ENCODE measurements around the gene R3HDM2.

Gene R3HDM2

GRCh38 chr12:57213058-57213715, 217.7 kb downstream of the R3HDM2 start:
- H3K36me3 ChIP-seq: peaks cover 0 to 53% (median 0%) of the 10 kb centered on the region in 11 experiments; a peak in 10 of 22 replicates
- H4K20me1 ChIP-seq: peaks cover 33 to 97% (median 49%) of the 10 kb centered on the region in 11 experiments
- TF ChIP-seq Cebpa-rat (IDR thresholded peaks at IDR 0.05): no peak
- H3K4me3 ChIP-seq: no peak overlapping the region
- H3K27ac ChIP-seq: no peak overlapping the region
- H3K9me3 ChIP-seq (replicated peaks in 1 of 11): no peaks in the 10 kb centered on the region
- H3K4me1 ChIP-seq: peaks cover 47 to 94% (median 86%) of the 10 kb centered on the region in 10 experiments
- peak overlapping the region; percentile 24 to 89 (median 71) for H3K4me2 ChIP-seq
- H3K27me3 ChIP-seq: peaks cover 46 to 49% (median 48%) of the 10 kb centered on the region in 11 experiments
- H3K9ac ChIP-seq: peak overlapping the region in 4 of 11 experiments; percentile 2 to 40 (median 27); a peak in 1 of 22 replicates

- Histone ChIP-seq H3K4me2 (peak overlapping the region; percentile 24 to 89 (median 71); a peak in 21 of 22 replicates), H4K20me1 (peaks cover 28 to 97% (median 46%) of the 10 kb centered on the region in 11 experiments), H3K27me3 (peaks cover 41 to 44% (median 43%) of the 10 kb centered on the region in 11 experiments), H3K4me1 (peaks cover 47 to 96% (median 87%) of the 10 kb centered on the region in 10 experiments), H3K36me3 (peaks cover 0 to 58% (median 0%) of the 10 kb centered on the region in 11 experiments; a peak in 10 of 22 replicates), H3K4me3 (no peak overlapping the region), H3K9ac (peak overlapping the region in 4 of 11 experiments; percentile 2 to 40 (median 27); a peak in 1 of 22 replicates), H3K27ac (no peak overlapping the region), H3K9me3 (replicated peaks in 1 of 11) (no peaks in the 10 kb centered on the region)
- no peak for TF ChIP-seq Cebpa-rat (IDR thresholded peaks at IDR 0.05)
These were observed 218.2 kb downstream of the R3HDM2 start for GRCh38 chr12:57212701-57213057.

GRCh38 chr12:57211791-57212700, 218.8 kb downstream of the R3HDM2 start:
- Histone ChIP-seq H3K4me2 (peak overlapping the region in 10 of 11 experiments; percentile 24 to 89 (median 74); a peak in 18 of 22 replicates), H3K4me1 (peaks cover 44 to 89% (median 81%) of the 10 kb centered on the region in 10 experiments), H3K4me3 (no peak overlapping the region), H3K27me3 (peaks cover 35 to 38% (median 37%) of the 10 kb centered on the region in 11 experiments), H3K27ac (no peak overlapping the region), H3K9me3 (replicated peaks in 1 of 11) (no peaks in the 10 kb centered on the region), H4K20me1 (peaks cover 22 to 97% (median 39%) of the 10 kb centered on the region in 11 experiments), H3K36me3 (peaks cover 0 to 63% (median 0%) of the 10 kb centered on the region in 11 experiments; a peak in 10 of 22 replicates), H3K9ac (peak overlapping the region in 1 of 11 experiments; percentile 4; a peak in 1 of 22 replicates)
- TF ChIP-seq Cebpa-rat (IDR thresholded peaks at IDR 0.05): no peak

GRCh38 chr12:57210926-57211692, 219.7 kb downstream of the R3HDM2 start:
- Histone ChIP-seq H3K4me1 (peaks cover 37 to 82% (median 75%) of the 10 kb centered on the region in 10 experiments), H4K20me1 (peaks cover 17 to 99% (median 33%) of the 10 kb centered on the region in 11 experiments; a peak in 20 of 22 replicates), H3K27me3 (peaks cover 25 to 28% (median 27%) of the 10 kb centered on the region in 11 experiments), H3K4me3 (no peak overlapping the region), H3K9me3 (replicated peaks in 1 of 11) (no peaks in the 10 kb centered on the region), H3K9ac (peak overlapping the region in 2 of 11 experiments; percentile 2 to 33; a peak in 3 of 22 replicates), H3K27ac (no peak overlapping the region), H3K36me3 (peaks cover 0 to 71% (median 0%) of the 10 kb centered on the region in 11 experiments; a peak in 12 of 22 replicates), H3K4me2 (peak overlapping the region in 9 of 11 experiments; percentile 39 to 89 (median 75); a peak in 18 of 22 replicates)
- no peak for TF ChIP-seq Cebpa-rat (IDR thresholded peaks at IDR 0.05)

- Histone ChIP-seq H4K20me1 (peaks cover 11 to 99% (median 27%) of the 10 kb centered on the region in 11 experiments; a peak in 20 of 22 replicates), H3K4me2 (peak overlapping the region in 9 of 11 experiments; percentile 39 to 89 (median 75); a peak in 18 of 22 replicates), H3K27me3 (peaks cover 19 to 22% (median 21%) of the 10 kb centered on the region in 11 experiments), H3K9ac (peak overlapping the region in 2 of 11 experiments; percentile 2 to 33; a peak in 3 of 22 replicates), H3K4me3 (no peak overlapping the region), H3K4me1 (peaks cover 30 to 76% (median 68%) of the 10 kb centered on the region in 10 experiments), H3K36me3 (peaks cover 0 to 78% (median 4%) of the 10 kb centered on the region in 11 experiments; a peak in 13 of 22 replicates), H3K9me3 (replicated peaks in 1 of 11) (no peaks in the 10 kb centered on the region), H3K27ac (no peak overlapping the region)
- TF ChIP-seq Cebpa-rat (IDR thresholded peaks at IDR 0.05): no peak
These were observed 220.4 kb downstream of the R3HDM2 start for GRCh38 chr12:57210461-57210860.

GRCh38 chr12:57209916-57210315, 220.9 kb downstream of the R3HDM2 start:
- Histone ChIP-seq H3K36me3 (peaks cover under 1 to 83% (median 9%) of the 10 kb centered on the region in 11 experiments; a peak in 15 of 22 replicates), H3K4me2 (peak overlapping the region in 9 of 11 experiments; percentile 39 to 89 (median 75); a peak in 16 of 22 replicates)

GRCh38 chr12:57208631-57209282, 222.1 kb downstream of the R3HDM2 start:
- H3K27ac ChIP-seq: no peak overlapping the region
- TF ChIP-seq Cebpa-rat (IDR thresholded peaks at IDR 0.05): no peak

More at GRCh38 chr12:57209916-57210315, 220.9 kb downstream of the R3HDM2 start:
- Histone ChIP-seq H3K4me3 (no peak overlapping the region), H3K9me3 (replicated peaks in 1 of 11) (no peaks in the 10 kb centered on the region), H3K27ac (no peak overlapping the region), H3K27me3 (peaks cover 13 to 16% (median 16%) of the 10 kb centered on the region in 11 experiments), H3K9ac (no peak overlapping the region; a peak in 1 of 22 replicates), H4K20me1 (peaks cover 5 to 99% (median 24%) of the 10 kb centered on the region in 11 experiments; a peak in 18 of 22 replicates), H3K4me1 (peaks cover 25 to 70% (median 65%) of the 10 kb centered on the region in 10 experiments)
- TF ChIP-seq Cebpa-rat (IDR thresholded peaks at IDR 0.05): no peak

More at GRCh38 chr12:57208631-57209282, 222.1 kb downstream of the R3HDM2 start:
- H3K9ac ChIP-seq: peak overlapping the region in 2 of 11 experiments; percentile 29 to 39; a peak in 1 of 22 replicates
- H3K27me3 ChIP-seq: peaks cover 2 to 5% (median 4%) of the 10 kb centered on the region in 11 experiments
- H4K20me1 ChIP-seq: peaks cover 0 to 99% (median 15%) of the 10 kb centered on the region in 11 experiments; a peak in 12 of 22 replicates
- peaks cover 14 to 65% (median 54%) of the 10 kb centered on the region in 10 experiments for H3K4me1 ChIP-seq
- peaks cover 5 to 94% (median 21%) of the 10 kb centered on the region in 11 experiments; a peak in 16 of 22 replicates for H3K36me3 ChIP-seq
- no peak overlapping the region for H3K4me3 ChIP-seq
- peak overlapping the region in 5 of 11 experiments; percentile 21 to 89 (median 50); a peak in 10 of 22 replicates for H3K4me2 ChIP-seq
- no peaks in the 10 kb centered on the region for H3K9me3 ChIP-seq (replicated peaks in 1 of 11)
